Astrocyte (in vitro differentiated cells and primary cell): ENCODE results near the gene MAP3K14. TPM values are rescaled to one million over a fixed set of nuclear protein-coding genes. Genes with fewer than 3 reads are reported as not detected.

Experiments
- DNase-seq: peaks from one replicate; pipeline ENCODE4 v3.0.0-alpha.2; 2010; ENCODE audit warnings: low read depth
- FAIRE-seq: peaks from 2 replicates; lab custom pipeline; 2011; peaks lifted over from hg19 to GRCh38; lab: Jason Lieb, UNC
- H2AFZ ChIP-seq: 2 replicates; pipeline ENCODE4 v1.6.0; 2012; ENCODE audit warnings: low read depth, low read length, inconsistent platforms
- H3K27ac ChIP-seq: 2 replicates; pipeline ENCODE4 v1.5.1; 2011; ENCODE audit warnings: low read depth, low read length, inconsistent platforms
- H3K27me3 ChIP-seq: 2 replicates; pipeline ENCODE4 v1.6.0; 2011; ENCODE audit warnings: low read length, inconsistent platforms; ENCODE audit not compliant: insufficient read depth
- H3K36me3 ChIP-seq: 2 replicates; pipeline ENCODE4 v1.5.1; 2011; ENCODE audit warnings: low read length, inconsistent platforms; ENCODE audit not compliant: insufficient read depth
- H3K4me1 ChIP-seq: 2 replicates; pipeline ENCODE4 v1.5.1; 2011; ENCODE audit warnings: low read length, inconsistent platforms; ENCODE audit not compliant: insufficient read depth
- H3K4me2 ChIP-seq: 2 replicates; pipeline ENCODE4 v1.6.0; 2012; ENCODE audit warnings: low read length, inconsistent platforms
- H3K4me3 ChIP-seq: 2 replicates; pipeline ENCODE4 v1.5.1; 2011; ENCODE audit warnings: low read depth, mild to moderate bottlenecking, low read length, inconsistent platforms; ENCODE audit not compliant: insufficient read depth
- H3K79me2 ChIP-seq: 2 replicates; pipeline ENCODE4 v1.6.0; 2012; ENCODE audit warnings: mild to moderate bottlenecking, low read length, inconsistent platforms; ENCODE audit not compliant: insufficient read depth
- H3K9ac ChIP-seq: 2 replicates; pipeline ENCODE4 v1.6.0; 2012; ENCODE audit warnings: mild to moderate bottlenecking, low read length, inconsistent platforms
- H3K9me3 ChIP-seq: 2 replicates; pipeline ENCODE4 v1.5.1; 2012; ENCODE audit warnings: low read depth, mild to moderate bottlenecking, low read length, inconsistent platforms; ENCODE audit not compliant: insufficient read depth
- H4K20me1 ChIP-seq: 2 replicates; pipeline ENCODE4 v1.6.0; 2012; ENCODE audit warnings: low read length, inconsistent platforms; ENCODE audit not compliant: insufficient read depth
- H3K27ac Mint-ChIP-seq: one replicate; pipeline ENCODE4 v1.8.0; 2021; ENCODE audit warnings: mild to moderate bottlenecking, mixed read lengths; ENCODE audit not compliant: unreplicated experiment
- H3K27me3 Mint-ChIP-seq: one replicate; pipeline ENCODE4 v1.8.0; 2021; ENCODE audit warnings: low read depth, mixed read lengths; ENCODE audit not compliant: unreplicated experiment
- H3K36me3 Mint-ChIP-seq: one replicate; pipeline ENCODE4 v1.8.0; 2021; ENCODE audit warnings: low read depth, mixed read lengths; ENCODE audit not compliant: unreplicated experiment
- H3K4me1 Mint-ChIP-seq: one replicate; pipeline ENCODE4 v1.8.0; 2021; ENCODE audit warnings: low read depth, mixed read lengths; ENCODE audit not compliant: unreplicated experiment
- H3K4me3 Mint-ChIP-seq: one replicate; pipeline ENCODE4 v1.8.0; 2021; ENCODE audit warnings: mild to moderate bottlenecking, moderate library complexity, mixed read lengths; ENCODE audit not compliant: unreplicated experiment
- H3K9me3 Mint-ChIP-seq: one replicate; pipeline ENCODE4 v1.8.0; 2021; ENCODE audit warnings: mild to moderate bottlenecking, mixed read lengths; ENCODE audit not compliant: unreplicated experiment
- EZH2 ChIP-seq: IDR thresholded peaks from 2 replicates; pipeline ENCODE4 v1.6.1; 2012; ENCODE audit warnings: mild to moderate bottlenecking, low read length, inconsistent platforms; ENCODE audit not compliant: insufficient read depth
- total RNA-seq: library from RNA; stranded (reverse); gene quantifications from 2 replicates; pipeline ENCODE4 v1.2.1, GENCODE V29; 2021
- TF ChIP-seq, protein P1 (sequence below): IDR thresholded peaks from 2 replicates; pipeline ENCODE4 v1.5.1; 2011; ENCODE audit warnings: low read depth, mild to moderate bottlenecking, inconsistent platforms, low read length, moderate library complexity; ENCODE audit not compliant: insufficient read depth

MAP3K14 gene
- total RNA-seq, 1 donor from 2014 or later = 10.8 TPM

GRCh38 chr17:45234641-45235415, 82.0 kb downstream of the MAP3K14 start:
- peaks cover 54% of the 10 kb centered on the region for H3K27me3 Mint-ChIP-seq
- H3K27ac ChIP-seq = no peak overlapping the region
- H3K36me3 Mint-ChIP-seq = peaks cover 14% of the 10 kb centered on the region
- peaks cover 6% of the 10 kb centered on the region for H3K27me3 ChIP-seq
- H3K9ac ChIP-seq = no peak overlapping the region
- H3K27ac Mint-ChIP-seq = no peak overlapping the region
- no peaks in the 10 kb centered on the region for H3K4me1 Mint-ChIP-seq
- H3K4me1 ChIP-seq = no peaks in the 10 kb centered on the region
- H3K9me3 ChIP-seq = no peaks in the 10 kb centered on the region
- TF ChIP-seq, protein P1, sequence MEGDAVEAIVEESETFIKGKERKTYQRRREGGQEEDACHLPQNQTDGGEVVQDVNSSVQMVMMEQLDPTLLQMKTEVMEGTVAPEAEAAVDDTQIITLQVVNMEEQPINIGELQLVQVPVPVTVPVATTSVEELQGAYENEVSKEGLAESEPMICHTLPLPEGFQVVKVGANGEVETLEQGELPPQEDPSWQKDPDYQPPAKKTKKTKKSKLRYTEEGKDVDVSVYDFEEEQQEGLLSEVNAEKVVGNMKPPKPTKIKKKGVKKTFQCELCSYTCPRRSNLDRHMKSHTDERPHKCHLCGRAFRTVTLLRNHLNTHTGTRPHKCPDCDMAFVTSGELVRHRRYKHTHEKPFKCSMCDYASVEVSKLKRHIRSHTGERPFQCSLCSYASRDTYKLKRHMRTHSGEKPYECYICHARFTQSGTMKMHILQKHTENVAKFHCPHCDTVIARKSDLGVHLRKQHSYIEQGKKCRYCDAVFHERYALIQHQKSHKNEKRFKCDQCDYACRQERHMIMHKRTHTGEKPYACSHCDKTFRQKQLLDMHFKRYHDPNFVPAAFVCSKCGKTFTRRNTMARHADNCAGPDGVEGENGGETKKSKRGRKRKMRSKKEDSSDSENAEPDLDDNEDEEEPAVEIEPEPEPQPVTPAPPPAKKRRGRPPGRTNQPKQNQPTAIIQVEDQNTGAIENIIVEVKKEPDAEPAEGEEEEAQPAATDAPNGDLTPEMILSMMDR = peak; percentile 10
- TF ChIP-seq EZH2 = no peak
- FAIRE-seq = no peak
- H2AFZ ChIP-seq = no peak overlapping the region
- H3K79me2 ChIP-seq = no peaks in the 10 kb centered on the region
- H3K36me3 ChIP-seq = no peaks in the 10 kb centered on the region
- no peak overlapping the region for H3K4me2 ChIP-seq
- no peaks in the 10 kb centered on the region for H3K9me3 Mint-ChIP-seq
- H4K20me1 ChIP-seq = no peaks in the 10 kb centered on the region
- H3K4me3 ChIP-seq = no peak overlapping the region
- H3K4me3 Mint-ChIP-seq = no peak overlapping the region
- DNase-seq = no peak

GRCh38 chr17:45233423-45233924, 83.3 kb downstream of the MAP3K14 start:
- H3K4me3 Mint-ChIP-seq = no peak overlapping the region
- no peaks in the 10 kb centered on the region for H3K36me3 ChIP-seq
- peaks cover 5% of the 10 kb centered on the region for H3K4me1 Mint-ChIP-seq
- no peaks in the 10 kb centered on the region for H4K20me1 ChIP-seq
- H3K4me1 ChIP-seq = peaks cover 11% of the 10 kb centered on the region
- H3K9me3 Mint-ChIP-seq = no peaks in the 10 kb centered on the region
- DNase-seq (no peak), FAIRE-seq (no peak)
- H3K9ac ChIP-seq = no peak overlapping the region
- H3K79me2 ChIP-seq = no peaks in the 10 kb centered on the region
- H3K9me3 ChIP-seq = no peaks in the 10 kb centered on the region
- H3K36me3 Mint-ChIP-seq = peaks cover 8% of the 10 kb centered on the region
- peaks cover 6% of the 10 kb centered on the region for H3K27me3 ChIP-seq
- H3K4me2 ChIP-seq = no peak overlapping the region
- no peak for TF ChIP-seq EZH2
- TF ChIP-seq, protein P1 = no peak
- no peak overlapping the region for H3K4me3 ChIP-seq
- no peak overlapping the region for H3K27ac Mint-ChIP-seq
- peaks cover 42% of the 10 kb centered on the region for H3K27me3 Mint-ChIP-seq
- no peak overlapping the region for H2AFZ ChIP-seq
- H3K27ac ChIP-seq = no peak overlapping the region
